HG02610 (cell line): ENCODE measurements around the gene TTC13.
A peak's percentile ranks its signal among the peaks of the same experiment; 100 is the strongest.

ENCODE experiments used
- ATAC-seq: cut with Tn5 transposase; IDR thresholded peaks from one replicate; pipeline ENCODE4 v1.9.1; 2021; ENCODE audit warnings: mild to moderate bottlenecking, moderate library complexity; ENCODE audit not compliant: unreplicated experiment

Gene TTC13

DNA sequence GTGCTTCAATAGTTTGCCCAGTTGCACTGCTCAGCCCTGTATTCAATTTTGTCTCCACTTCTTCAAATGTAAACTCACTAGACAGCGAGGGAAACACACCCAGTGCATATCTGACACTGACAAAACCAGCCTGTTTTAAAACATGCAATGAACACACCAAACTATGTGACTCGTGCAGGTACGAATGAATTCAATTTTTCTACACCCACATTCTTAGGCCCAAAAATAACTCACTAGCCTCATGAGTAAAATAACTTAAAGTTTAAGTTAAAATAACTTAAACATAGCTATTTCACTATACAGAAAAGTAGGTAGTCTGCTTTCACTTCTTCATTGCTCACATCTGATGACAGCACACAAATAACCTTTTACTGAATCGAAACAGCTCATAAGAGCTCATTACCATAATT is 21.1 kb downstream of the TTC13 start:
- peak; percentile 84 for ATAC-seq

DNA sequence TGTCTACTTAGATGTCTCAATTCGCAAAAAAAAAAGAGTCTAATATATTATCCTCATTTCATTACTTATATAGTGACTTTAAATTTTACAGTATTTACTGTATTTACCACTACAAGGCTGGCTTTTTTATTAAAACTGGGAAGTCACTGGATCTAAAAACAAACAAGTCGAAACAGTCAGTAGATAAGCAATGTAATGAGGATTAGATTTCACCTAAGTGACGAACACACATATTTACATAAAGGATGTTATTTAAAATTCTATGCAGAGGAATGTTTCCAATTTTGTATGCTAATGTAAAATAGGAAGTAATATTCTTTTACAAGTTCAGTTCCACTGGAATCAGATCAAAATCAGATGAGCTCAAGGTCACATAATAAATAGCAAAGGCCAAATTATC is 28.3 kb downstream of the TTC13 start:
- ATAC-seq, result no peak

DNA sequence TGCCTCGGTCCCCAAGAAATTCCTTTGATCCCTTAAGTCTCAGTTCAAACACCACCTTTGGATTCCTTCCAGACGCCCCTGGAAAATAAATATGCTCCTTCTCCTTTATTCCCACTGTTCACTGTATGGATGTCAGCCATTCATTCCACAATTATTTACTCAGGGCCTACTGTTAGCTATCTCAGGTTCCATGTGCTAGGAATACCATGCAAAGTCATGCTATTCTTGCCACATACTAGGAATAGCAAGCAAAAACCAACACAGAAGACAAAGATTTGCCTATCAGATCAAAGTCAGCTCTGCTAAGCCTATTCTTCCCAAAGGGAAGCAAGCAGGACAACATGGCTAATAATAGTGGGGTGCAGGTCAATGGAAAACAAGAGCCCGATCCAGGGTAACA is 29.8 kb downstream of the TTC13 start:
- ATAC-seq, result no peak

DNA sequence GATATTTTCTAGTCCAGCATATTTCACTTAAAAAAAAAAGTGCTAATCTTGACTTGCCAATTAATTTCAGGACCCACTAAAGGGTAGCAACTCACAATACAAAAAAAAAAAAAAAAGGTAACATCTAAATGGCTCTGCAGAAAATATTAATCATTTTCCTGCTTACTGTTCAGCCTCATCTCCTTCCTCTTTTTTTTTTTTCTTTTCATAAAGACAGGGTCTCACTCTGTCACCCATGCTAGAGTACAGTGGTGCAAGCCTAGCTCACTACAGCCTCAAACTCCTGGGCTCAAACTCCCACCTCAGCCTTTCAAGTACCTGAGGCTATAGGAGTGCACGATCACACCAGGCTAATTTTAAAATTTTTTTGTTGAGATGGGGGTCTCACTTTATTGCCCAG is 30.4 kb downstream of the TTC13 start:
- no peak for ATAC-seq

DNA sequence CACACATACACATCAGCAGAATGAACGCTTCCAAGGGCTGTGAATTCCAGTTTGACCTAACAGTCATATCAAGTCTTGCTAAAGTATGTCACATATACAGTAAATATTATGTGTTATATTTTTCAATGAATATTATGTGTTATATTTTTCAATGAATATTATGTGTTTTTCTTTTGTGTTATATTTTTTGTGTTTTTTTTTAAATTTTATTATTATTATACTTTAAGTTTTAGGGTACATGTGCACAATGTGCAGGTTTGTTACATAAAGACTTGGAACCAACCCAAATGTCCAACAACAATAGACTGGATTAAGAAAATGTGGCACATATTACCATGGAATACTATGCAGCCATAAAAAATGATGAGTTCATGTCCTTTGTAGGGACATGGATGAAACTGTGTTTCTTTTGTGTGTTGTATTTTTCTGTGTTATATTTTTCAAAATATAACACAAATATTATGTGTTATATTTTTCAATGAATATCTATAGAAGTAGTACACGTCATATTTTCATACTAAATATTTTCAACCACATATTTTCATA is 35.5 kb downstream of the TTC13 start:
- no peak for ATAC-seq

DNA sequence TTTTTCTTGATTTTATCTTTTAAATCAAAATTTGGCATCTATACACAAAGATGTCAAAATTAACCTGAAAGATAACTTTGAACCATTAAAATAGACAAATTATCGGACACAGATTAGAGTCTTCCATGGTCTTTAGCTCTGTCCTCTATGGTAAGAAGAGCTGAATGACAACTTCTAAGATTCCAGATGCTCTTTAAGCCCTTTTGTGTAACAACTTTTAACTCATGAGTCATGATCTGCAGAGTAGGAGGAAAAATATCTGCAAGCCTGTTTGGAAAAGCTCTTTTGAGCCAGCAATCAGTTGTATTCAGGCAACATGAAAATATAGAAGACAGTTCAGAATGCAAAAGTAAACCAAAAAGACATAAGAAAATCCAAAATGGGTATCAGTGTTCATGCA is 37.8 kb downstream of the TTC13 start:
- ATAC-seq, result no peak

DNA sequence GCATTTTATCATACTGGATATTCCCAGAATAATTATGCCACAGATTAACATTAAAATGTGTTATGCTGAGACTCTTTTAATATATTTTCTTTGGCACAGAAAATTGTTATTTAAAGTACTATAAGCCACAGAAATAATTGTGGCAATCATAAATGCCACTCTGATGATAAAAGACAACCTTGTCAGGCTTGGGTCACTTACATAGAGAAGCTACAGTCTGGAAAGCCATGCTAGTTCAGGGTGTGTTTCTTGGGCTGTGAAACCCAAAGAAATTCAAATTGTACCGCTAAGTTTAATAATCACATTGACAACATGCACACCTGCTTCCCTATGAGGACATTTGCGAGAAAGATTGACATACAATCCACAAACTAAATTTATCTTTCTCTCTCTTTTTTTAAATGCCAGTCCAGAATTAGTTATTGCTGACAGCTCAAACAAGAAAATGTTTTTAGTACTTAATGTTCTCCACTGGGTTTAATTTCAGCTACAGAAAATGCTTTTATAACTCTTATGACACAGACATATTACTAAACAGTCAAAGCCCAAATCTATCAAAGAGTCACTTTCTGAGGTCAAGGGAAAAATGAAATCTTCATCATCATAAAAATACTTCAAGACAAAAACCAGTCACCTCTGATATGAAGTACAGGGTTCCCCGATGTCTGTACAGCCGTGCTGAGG is 38.7 kb downstream of the TTC13 start:
- no peak for ATAC-seq

DNA sequence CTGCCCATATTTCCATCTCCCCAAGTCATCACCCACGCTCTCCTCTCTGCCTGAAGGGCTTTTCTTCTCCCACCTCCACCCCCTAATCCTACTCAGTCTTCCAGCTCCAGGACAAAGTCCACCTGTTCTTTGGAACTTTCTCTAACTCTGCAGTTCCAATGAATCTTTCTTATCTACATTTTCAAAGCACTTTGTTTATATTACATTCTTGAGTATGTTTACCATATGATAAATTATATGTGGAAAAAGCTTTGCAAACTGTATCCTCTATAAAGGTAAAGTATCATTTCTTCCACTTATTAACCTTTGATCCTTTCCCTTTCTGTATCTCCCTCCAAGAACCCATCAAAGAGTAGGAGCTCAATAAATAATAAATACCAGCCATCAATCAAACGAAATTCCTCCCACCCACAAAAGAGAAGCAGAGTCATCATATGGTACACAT is 39.7 kb downstream of the TTC13 start:
- no peak for ATAC-seq

DNA sequence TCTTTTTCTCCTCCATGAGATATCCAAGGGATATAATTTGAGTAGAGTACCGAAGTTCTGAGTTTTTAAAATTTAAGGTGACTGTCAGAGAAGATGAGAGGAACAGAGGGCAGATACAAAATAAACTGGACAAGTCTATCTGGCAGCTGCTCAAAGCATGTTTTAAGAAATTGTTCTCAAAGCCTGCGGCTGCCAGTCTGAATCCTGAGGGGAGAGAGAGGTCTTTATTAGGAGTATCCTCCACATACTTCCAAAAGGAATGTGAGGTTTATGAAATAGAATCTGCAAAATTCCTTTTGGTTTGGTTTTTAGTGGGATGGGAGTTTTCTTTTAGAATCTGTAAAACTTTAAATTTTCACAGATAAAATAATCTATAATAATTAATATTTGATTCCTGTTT is 41.3 kb downstream of the TTC13 start:
- ATAC-seq, result no peak

DNA sequence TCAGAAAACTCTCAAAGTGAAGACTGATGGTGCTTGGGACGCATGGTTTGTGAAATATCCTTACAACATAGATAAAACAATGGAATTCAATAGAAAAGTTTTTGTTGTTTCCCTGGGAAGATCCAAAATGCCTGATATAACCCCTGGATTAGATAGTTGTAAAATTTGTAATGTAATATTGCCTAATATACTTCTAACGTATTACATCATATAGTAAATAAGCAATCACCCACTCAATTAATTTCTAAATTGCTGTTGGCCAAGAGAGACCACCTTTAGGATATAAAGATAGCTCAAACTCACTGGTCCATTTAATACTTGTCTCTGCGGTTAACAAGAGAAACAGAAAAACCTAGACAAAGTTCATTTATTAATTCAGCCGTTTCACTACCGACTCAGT is 42.2 kb downstream of the TTC13 start:
- no peak for ATAC-seq

DNA sequence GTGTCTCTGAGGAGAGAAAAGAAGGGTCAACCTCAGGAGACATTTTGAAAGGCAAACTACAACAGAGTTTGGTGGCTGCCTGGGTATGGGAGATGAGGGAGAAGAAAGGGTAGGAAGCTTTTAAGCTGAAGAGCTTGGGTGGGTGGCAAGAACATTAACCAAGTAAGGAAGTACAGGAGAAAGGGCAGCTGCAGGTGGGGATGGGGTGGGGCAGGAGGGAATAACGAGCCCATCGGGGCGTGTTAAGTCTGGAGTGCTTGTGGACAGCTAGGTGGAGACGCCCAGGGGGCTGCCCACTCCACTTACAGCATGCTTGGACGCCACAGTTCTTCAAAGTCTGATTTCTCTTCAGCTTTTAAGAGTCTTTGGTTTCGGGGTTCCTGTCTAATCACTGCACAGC is 42.8 kb downstream of the TTC13 start:
- no peak for ATAC-seq

DNA sequence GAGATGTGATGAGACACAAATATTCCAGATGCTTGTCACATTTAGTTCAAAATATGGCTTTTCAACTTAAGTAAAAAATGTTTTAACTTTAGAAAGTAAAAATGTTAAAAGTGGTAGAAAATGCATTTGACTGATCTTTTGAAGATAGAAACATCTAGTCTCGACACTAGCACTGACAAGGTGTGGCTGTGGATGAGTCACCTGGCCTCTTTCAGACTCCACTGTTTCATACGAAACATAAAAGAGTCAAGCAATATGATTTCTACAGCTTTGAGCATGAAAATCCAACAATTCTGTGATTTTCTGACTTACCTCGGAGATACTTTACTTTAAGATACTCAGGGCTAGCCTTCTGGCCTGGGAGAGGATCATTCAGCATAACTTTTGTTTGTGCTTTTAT is 47.7 kb downstream of the TTC13 start:
- no peak for ATAC-seq

DNA sequence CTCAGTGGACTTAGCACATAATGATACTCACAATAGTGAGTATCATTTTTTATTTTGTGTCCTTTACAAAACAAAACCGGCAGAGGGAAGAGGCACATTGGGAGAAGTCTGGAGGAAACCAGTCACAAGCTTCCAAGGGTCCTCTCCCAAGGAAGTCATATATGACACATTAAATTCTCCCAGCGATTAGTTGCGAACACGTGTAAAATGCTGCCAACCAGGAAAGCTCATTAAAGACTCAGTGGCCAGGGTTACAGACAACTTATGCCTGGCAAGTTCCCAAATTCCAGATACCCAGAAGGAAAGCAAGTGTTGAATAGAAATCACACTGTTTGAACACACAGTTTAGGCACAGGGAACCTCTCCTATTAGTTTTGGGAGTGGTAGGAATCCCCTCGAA is 52.5 kb downstream of the TTC13 start:
- no peak for ATAC-seq

DNA sequence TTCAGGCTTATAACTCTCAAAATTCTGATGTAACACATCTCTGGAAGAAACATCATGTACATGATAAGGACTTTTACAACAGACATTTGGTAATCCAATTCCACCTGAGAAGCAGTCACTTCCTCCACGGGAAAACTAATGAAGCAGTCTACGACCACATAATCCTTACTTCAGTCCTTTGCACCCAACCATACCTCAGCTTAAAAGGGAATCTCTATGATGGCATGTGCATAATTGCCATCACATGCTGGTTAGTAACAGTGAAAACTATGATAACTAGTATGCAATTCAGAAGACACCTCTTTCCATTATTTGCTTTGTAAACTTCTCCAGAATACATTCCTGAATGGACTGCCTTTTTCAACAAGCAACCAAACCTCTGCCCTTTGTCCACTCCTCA is 53.1 kb downstream of the TTC13 start:
- no peak for ATAC-seq

DNA sequence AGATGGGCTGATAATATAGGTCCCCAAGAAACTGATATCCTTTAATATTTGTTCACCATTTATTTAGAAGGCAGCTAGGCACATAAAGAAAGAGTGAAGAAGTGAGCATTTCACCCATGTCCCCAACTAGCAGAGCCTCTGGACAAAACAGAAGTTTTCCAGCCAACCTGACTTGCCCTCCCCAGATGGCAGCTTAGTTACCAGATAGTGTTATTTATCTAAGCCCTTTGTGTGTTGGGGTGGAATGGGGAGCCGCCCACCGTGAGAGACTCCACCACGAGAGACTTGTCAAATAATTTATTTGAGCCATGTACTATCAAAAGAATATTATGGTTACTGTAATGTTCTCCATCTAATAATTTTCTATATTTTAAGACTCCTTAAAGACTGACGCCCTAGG is 55.5 kb downstream of the TTC13 start:
- no peak for ATAC-seq

DNA sequence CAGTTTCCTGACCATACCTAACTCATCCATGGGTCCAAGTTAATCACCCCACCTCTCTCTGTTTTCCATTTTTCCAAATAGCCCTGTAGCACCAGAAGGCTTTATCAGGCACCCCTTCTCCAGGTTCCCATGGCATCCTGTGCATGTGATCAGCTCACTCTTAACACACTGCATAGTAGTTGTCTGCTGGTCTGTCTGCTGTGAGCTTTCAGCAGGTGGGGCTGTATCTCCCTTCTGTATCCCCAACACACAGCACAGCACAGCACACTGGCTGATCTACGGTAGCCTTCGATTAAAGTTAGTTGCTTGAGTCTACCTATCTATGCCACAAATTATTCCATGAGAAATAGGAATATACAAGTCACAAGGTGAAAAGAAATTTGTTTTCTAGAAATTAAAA is 56.0 kb downstream of the TTC13 start:
- ATAC-seq, result no peak

DNA sequence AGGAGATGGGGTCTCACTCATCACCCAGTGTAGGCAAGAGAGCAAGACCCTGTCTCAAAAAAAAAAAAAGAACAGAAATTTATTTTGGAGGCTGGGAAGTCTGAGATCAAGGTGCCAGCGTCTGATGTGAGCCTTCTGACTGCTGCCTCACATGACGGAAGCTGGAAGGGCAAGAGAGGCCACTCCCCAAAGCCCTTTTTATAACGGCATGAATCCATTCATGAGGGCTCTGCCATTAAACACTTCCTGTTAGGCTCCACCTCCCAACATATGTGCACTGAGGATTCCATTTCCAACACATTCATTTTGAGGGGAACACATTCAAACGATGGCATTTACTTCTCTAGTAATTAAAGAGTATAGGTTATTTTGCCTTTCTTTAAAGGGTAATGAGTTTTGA is 59.5 kb downstream of the TTC13 start:
- ATAC-seq, result no peak

DNA sequence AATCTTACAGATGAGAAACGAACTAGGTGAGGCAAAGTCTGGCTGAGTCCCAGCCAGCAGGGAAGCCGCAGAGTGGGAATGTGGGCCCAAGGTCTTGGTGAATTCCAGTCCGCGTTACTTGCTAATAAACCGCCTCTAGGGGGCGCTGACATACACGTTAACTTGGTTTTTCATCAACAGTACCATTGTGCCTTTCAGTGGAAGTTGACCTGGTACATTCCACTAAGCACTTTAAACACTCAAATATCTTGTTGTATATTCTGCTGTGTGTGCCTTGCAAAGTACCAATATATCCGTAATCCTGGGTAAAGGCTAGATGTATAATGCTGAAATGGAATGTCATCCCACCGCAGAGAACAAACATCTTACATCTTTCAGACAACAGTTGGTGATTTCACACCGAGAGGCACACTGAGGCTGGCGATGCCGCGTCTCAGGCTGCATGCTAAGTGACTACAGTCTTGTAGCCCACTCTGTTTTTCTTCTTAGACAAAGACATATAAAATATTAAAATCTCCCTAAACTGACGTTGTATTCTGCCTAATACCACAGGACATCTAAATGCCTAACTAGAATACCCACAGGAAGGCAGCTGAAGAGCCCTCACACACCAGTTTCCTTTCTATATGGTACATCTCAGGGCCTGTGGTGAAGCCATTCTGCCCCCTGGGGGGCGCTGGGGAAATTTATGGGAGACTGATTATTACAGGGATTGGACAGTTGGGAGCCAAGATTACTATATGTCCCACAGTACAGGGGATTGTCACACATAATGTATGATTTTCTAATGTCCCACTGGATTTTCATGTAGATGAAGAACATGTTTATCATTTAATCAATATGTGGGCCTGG is 61.2 kb downstream of the TTC13 start:
- no peak for ATAC-seq

DNA sequence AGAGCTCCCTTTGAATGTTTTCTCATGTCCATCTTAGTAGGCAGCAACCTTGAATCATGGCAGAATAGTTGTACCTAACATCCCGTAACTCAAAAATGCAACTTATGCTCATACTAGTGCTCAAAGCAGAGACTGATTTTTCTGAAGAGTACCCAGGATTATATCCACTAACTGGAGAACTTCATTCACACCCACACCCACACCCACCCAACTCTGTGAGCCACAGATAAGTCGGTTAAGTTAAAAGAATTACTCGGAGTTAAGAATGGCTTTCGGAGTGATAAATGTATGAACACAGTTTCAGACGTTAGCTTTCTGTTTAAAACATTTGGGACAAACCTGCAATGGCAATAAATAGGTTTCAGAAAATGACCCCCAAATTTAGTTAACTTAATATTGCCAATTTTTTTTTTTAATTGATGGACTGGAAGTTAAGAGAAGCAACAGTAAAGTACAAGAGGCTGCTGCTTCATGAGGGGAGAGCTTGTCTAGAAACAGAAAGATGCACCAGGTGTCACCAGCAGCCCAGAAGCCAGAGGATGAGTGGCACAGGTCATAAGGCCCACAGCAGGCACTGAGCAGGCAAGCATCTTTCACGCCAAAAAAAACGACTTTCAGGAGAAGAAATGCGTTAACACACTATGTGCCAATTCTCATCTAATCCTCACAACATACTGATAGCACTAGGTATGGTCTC is 61.9 kb downstream of the TTC13 start:
- ATAC-seq, result no peak

DNA sequence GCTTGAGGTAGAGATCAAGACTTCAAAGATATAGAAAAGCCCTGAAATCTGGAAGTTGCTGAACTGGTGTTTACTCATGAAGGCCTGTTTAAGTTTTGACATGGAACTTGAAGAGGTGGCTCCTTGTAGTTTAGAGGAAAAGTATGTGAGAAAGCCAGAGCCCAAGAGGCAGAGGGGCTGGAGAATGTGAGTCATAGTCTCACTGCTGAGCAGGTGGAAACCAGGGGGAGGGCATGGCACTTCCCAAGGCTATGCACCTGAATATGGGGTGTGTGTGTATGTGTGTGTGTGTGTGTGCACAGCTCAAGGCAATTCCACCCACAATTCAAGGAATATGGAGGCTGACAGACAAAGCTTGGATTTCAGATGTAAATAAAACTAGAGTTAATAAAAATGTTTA is 63.6 kb downstream of the TTC13 start:
- ATAC-seq, result no peak

DNA sequence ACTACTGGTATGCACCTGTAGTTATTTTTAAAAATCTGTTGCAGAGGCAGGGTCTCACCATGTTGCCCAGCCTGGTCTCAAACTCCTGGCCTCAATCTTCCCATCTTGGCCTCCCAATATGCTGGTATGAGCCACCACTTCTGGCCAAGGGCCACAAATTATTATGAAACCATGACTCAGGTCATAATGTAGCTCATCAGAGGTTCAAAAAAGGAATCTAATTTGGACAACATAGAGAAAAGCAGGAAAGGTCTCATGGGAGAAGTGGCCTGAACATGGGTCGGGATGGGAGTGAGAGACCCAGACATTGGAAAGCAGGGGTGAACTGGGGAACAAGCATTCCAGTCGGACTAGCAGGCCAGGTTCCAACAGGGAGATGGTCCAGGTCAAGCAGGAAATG is 65.2 kb downstream of the TTC13 start:
- no peak for ATAC-seq

DNA sequence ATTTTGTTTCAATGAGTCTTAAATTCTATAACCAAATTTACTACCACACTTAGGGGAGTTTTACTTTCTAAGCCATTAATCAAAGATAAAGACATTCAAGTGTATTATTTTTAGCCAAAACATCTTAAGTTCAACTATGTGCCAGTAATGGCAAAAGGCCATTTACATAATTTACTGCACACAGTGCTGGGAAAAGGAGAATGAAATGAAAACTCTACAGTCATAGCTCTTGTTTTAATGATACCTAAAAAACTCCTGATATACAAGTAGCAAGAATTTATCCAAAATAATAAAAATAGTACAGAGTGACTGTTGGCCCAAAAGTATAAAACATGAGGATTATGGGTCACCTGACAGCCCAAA is 67.9 kb downstream of the TTC13 start:
- no peak for ATAC-seq
